Tongue (tissue), 1 donor: ENCODE measurements around the gene NUP107. TPM values are rescaled to one million over a fixed set of nuclear protein-coding genes. Genes with fewer than 3 reads are reported as not detected.

Experiments used
- total RNA-seq: library from RNA; depleted of rRNA; stranded (reverse); fragments of >200 nt; gene quantifications from one replicate; pipeline ENCODE4 v1.2.3, GENCODE V29; 2014

The NUP107 gene
- total RNA-seq, 1 donor from 2014 or later, result 58.4 TPM

Other genes with a start within 250 kb of the NUP107 start
- gene RAP1B, start 76.1 kb upstream of the NUP107 start, total RNA-seq, result 149 TPM
- gene SLC35E3, start 59.2 kb downstream of the NUP107 start, total RNA-seq, result 4.2 TPM
- gene MDM2, start 121.2 kb downstream of the NUP107 start, total RNA-seq, result 86.6 TPM
- 26.2 TPM for gene CPM, start 246.2 kb downstream of the NUP107 start, total RNA-seq